ENCODE results near the gene EDEM3.

DNA sequence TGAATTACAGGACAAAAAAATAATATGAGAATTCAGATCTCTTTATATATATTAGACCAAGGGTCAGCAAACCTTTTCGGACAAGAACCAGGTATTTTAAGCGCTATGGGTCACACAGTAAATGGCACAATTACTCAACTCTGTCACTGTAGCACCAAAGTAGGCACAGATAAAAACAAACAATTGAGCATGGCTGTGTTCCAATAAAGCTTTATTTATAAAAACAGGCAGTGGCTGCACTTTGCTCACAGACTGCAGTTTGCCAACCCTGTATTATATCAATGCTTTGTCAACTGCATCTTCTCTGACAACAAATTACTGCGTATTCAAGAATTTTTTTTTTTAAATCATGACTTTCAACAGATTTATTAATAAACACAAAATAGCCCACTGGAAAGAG, 29.8 kb downstream of the EDEM3 start:
- TF ChIP-seq EP300 (conservative IDR thresholded peaks at IDR 0.05; ENCODE audit: poor library complexity, severe bottlenecking) (no peak), MXI1 (conservative IDR thresholded peaks at IDR 0.05; ENCODE audit: poor library complexity, severe bottlenecking) (no peak)
- TF ChIP-seq, protein P1, sequence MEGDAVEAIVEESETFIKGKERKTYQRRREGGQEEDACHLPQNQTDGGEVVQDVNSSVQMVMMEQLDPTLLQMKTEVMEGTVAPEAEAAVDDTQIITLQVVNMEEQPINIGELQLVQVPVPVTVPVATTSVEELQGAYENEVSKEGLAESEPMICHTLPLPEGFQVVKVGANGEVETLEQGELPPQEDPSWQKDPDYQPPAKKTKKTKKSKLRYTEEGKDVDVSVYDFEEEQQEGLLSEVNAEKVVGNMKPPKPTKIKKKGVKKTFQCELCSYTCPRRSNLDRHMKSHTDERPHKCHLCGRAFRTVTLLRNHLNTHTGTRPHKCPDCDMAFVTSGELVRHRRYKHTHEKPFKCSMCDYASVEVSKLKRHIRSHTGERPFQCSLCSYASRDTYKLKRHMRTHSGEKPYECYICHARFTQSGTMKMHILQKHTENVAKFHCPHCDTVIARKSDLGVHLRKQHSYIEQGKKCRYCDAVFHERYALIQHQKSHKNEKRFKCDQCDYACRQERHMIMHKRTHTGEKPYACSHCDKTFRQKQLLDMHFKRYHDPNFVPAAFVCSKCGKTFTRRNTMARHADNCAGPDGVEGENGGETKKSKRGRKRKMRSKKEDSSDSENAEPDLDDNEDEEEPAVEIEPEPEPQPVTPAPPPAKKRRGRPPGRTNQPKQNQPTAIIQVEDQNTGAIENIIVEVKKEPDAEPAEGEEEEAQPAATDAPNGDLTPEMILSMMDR (IDR thresholded peaks at IDR 0.05; ENCODE audit: poor library complexity, severe bottlenecking) = no peak
